ENCODE results near the gene TMED5. TPM values are rescaled to one million over a fixed set of nuclear protein-coding genes. Genes with fewer than 3 reads are reported as not detected.

Gene TMED5
- total and polyA plus RNA-seq, 2 of the 4 experiments (the other 2 are of a cell fraction) = 20.1 to 38.1 TPM

GRCh38 chr1:93124556-93125355, 55.5 kb downstream of the TMED5 start:
- intact Hi-C loops (cut with micrococcal nuclease) = no loop called here
- Histone ChIP-seq H2BK15ac (ENCODE audit: low read depth, low read length) (no peak overlapping the region), H4K91ac (ENCODE audit: insufficient read depth, low read depth, low read length) (no peak overlapping the region), H3K27ac (ENCODE audit: insufficient read depth, low read length) (no peak overlapping the region), H3K23ac (ENCODE audit: low read depth, low read length) (no peak overlapping the region), H3K18ac (ENCODE audit: low read depth, low read length) (no peak overlapping the region), H2BK5ac (ENCODE audit: low read depth, low read length, poor library complexity, severe bottlenecking) (no peak overlapping the region), H3K27me3 (ENCODE audit: control insufficient read depth, insufficient read depth, low read length) (no peaks in the 10 kb centered on the region), H3K79me1 (ENCODE audit: low read depth in 1 of 2, low read length in 2 of 2) (0 out of 4 replicates have a peak, but pooled peaks cover 0 to 2% of the 10 kb centered on the region in 2 experiments), H2BK20ac (ENCODE audit: low read depth, low read length) (no peak overlapping the region), H3K14ac (replicated peaks; ENCODE audit: low read depth, low read length) (no peak overlapping the region), H2BK120ac (ENCODE audit: low read depth, low read length) (no peak overlapping the region), H4K5ac (ENCODE audit: low read depth, low read length) (no peak overlapping the region), H3K9ac (ENCODE audit: low read depth, low read length) (no peak overlapping the region), H2AK9ac (replicated peaks; ENCODE audit: low read depth, low read length, poor library complexity) (no peak overlapping the region), H3K4me1 (ENCODE audit: control insufficient read depth, insufficient read depth, low read length) (no peaks in the 10 kb centered on the region), H3K56ac (ENCODE audit: extremely low read depth, insufficient read depth, low read length) (no peak overlapping the region), H2AFZ (replicated peaks; ENCODE audit: low read length, poor library complexity) (no peak overlapping the region), H4K8ac (ENCODE audit: low read depth in 2 of 2, low read length in 2 of 2) (no peak overlapping the region), H3K9me3 (ENCODE audit: control insufficient read depth, insufficient read depth, low read length) (no peaks in the 10 kb centered on the region), H3K4me3 (ENCODE audit: insufficient read depth, low read depth, low read length) (no peak overlapping the region), H3K4me2 (ENCODE audit: low read depth, low read length) (no peak overlapping the region), H2AK5ac (ENCODE audit: low read depth, low read length) (no peak overlapping the region), H3K9me1 (ENCODE audit: insufficient read depth, low read length) (no peaks in the 10 kb centered on the region), H4K20me1 (ENCODE audit: insufficient read depth, low read length) (no peaks in the 10 kb centered on the region), H3K36me3 (ENCODE audit: control insufficient read depth, insufficient read depth, low read length) (peaks cover 5% of the 10 kb centered on the region), H3K4ac (ENCODE audit: low read depth, low read length) (no peak overlapping the region)
- no TSS peak for BruUV-seq (replicated peaks)
- TF ChIP-seq MAZ (IDR thresholded peaks at IDR 0.05; ENCODE audit: borderline replicate concordance, low read depth, low read length) (no peak), MAFK (IDR thresholded peaks at IDR 0.05; ENCODE audit: low read depth, low read length) (peak; percentile 92)
- dilution Hi-C loops (cut with HindIII; ENCODE audit: low sequenced_read_pairs, unreplicated experiment) = no loop called here
- ChIA-PET POLR2A (ENCODE audit: unreplicated experiment) (no interaction called here), CTCF (no interaction called here)
- in situ Hi-C loops (cut with MboI; ENCODE audit: low sequenced_read_pairs) = no loop called here
- WGBS, 2 experiments (ENCODE audit: extremely low coverage in 2 of 2, insufficient read length in 1 of 2) = no CpG with 5 or more reads among the region's 4 CpGs
- ATAC-seq (ENCODE audit: low read depth) = no peak
- DNase-seq = no peak

All from IMR-90 (cell line).